ENCODE data around the gene DDIT4.
A peak's percentile ranks its signal among the peaks of the same experiment; 100 is the strongest.
"Not testable (repeated sequence)": the region's sequence is repeated elsewhere in the genome, so short reads cannot be mapped to it uniquely, and the experiment has no call there.

Gene DDIT4

DNA sequence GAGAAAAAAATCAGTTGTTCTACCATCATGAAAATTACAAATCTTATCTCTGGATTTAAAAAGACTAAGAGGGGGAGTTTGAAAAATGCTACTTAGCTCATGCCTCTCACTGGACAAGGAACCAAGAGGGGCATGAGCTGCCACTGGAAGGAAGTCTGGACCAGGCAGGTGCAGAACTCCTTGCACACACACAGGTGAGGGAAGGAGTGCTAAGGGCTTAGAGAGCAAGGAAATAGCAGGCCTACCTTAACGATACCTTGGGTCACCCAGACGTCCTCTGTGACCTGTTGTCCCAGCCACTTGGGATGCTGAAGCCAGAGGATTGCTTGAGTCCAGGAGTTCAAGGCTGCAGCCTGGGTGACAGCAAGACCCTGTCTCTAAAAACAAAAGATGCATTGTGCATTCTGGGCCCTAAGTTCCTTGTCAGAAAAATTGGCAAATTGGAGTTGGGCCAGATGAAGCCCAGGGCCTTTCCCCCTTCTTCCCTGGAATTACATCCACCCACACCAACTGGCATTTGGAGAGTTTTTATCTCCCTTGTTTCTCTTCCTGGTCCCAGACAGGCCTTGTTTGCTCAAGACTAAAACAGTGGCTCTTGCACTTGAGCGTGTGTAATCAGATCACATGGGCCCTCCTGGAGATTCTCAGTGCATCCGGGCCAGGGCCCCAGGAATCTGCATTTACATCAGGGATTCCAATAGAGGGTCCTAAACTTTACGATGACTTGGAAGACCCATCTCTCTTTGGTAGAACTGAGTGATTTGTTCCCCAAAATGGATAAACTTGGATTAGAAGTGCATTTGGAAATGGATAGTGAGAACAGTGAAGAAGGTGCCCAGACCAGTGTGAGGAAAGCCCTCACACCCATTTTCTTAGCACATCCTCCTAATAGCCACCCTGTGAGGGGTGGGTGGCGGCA is 3.0 kb downstream of the DDIT4 start:
- H3K4me3 ChIP-seq (ENCODE audit: low read length): peak overlapping the region; percentile 98
- TF ChIP-seq, protein P1, sequence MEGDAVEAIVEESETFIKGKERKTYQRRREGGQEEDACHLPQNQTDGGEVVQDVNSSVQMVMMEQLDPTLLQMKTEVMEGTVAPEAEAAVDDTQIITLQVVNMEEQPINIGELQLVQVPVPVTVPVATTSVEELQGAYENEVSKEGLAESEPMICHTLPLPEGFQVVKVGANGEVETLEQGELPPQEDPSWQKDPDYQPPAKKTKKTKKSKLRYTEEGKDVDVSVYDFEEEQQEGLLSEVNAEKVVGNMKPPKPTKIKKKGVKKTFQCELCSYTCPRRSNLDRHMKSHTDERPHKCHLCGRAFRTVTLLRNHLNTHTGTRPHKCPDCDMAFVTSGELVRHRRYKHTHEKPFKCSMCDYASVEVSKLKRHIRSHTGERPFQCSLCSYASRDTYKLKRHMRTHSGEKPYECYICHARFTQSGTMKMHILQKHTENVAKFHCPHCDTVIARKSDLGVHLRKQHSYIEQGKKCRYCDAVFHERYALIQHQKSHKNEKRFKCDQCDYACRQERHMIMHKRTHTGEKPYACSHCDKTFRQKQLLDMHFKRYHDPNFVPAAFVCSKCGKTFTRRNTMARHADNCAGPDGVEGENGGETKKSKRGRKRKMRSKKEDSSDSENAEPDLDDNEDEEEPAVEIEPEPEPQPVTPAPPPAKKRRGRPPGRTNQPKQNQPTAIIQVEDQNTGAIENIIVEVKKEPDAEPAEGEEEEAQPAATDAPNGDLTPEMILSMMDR (conservative IDR thresholded peaks at IDR 0.05; ENCODE audit: low read depth, low read length): no peak
- DNase-seq (ENCODE audit: low read depth): no peak

DNA sequence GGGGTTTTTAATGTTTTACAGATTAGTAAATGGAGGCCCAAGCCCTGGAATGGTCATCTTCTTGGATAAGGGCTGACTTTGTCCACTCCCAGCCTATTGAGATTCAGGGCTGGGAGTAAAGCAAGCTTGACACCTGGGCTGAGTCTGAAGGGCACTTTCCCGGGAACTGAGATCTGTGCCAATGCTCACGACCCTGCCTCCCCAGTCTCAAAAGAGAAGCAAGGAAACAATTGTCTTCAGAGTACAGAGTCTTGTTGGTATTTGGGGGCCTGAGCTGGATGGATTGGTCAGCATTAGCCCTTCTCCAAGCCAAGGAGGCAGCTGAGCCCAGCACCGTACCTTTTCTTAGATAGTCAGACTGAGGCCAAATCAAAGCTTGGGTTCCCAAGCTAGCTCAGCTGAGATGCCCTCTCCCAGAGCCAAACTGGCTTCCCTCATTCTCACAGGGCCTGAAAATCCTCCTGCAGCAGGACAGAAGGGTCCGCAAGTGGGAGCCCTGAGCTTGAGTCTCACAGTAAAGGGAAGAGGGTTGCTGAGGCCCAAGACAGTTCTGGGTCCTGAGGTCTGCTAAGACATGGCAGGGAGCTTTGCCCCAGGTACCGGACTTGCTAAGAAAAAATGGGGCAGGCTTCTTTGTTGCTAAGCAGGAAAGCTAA is 3.7 kb downstream of the DDIT4 start:
- H3K4me3 ChIP-seq (ENCODE audit: low read length): no peak overlapping the region
- no peak for DNase-seq (ENCODE audit: low read depth)
- TF ChIP-seq, protein P1 (conservative IDR thresholded peaks at IDR 0.05; ENCODE audit: low read depth, low read length): no peak

DNA sequence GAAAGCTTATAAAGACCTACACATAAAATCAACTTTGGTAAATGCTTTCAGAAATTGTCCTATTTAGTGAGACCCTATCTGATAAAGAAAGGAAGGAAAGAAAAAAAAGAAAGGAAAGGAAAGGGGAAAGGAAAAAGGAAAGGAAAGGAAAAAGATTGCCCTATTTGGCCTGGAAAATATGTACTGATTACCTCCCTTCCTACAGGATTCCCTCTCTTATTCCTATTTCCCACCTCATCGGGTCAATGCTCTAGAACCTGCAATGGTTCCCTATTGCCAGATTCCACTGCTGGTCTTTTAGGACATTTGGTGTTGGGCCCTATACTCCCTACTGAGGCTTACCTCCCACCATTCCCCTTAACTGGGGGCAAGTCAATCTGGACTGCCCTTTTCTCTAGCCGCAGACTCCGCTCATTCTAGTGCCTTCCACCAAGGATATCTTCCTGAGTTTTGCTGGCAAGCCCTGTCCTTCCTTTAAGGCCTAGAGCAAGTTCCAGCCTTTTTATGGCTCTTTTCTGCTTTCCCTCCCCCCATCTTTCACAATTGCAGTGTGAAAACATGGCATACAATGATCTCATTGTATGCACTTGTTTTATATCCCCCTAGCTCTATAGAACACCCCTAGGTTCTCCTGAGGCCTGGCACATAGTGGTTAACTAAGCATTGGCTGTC is 4.4 kb downstream of the DDIT4 start:
- H3K4me3 ChIP-seq (ENCODE audit: low read length): no peak overlapping the region
- TF ChIP-seq, protein P1 (conservative IDR thresholded peaks at IDR 0.05; ENCODE audit: low read depth, low read length): no peak
- DNase-seq (ENCODE audit: low read depth): no peak

DNA sequence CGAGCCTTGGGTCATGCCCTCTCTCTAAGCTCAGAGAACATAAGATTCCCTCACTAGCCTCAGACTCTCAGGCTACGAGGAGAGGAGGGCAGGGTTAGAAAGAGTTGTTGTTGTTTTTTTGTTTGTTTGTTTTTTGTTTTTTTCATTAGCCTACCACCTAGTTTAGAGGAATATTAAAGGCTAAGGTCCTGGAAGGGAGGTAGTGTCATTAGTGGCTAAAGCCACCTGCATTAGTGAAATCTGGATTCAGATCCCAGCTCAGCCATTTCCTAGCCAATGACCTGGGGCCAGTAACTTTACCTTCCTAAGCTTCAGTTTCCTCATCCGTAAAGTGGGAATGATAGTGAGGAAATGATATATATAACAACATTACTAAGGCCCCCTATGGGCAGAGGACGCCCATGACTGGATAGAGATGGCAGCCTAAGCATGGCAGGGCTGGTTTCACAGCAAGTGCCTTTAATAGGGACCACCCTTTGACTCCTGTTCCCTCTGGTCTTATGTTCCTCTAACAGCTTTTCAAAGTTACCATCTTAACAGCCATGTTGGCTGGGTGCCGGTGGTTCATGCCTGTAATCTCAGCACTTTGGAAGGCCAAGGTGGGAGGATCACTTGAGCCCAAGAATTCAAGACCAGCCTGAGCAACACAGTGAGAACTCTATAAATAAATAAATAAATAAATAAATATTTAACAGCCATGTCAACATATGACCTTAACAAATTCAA is 5.1 kb downstream of the DDIT4 start:
- no peak overlapping the region for H3K4me3 ChIP-seq (ENCODE audit: low read length)
- TF ChIP-seq, protein P1 (conservative IDR thresholded peaks at IDR 0.05; ENCODE audit: low read depth, low read length): peak; percentile 30
- no peak for DNase-seq (ENCODE audit: low read depth)

DNA sequence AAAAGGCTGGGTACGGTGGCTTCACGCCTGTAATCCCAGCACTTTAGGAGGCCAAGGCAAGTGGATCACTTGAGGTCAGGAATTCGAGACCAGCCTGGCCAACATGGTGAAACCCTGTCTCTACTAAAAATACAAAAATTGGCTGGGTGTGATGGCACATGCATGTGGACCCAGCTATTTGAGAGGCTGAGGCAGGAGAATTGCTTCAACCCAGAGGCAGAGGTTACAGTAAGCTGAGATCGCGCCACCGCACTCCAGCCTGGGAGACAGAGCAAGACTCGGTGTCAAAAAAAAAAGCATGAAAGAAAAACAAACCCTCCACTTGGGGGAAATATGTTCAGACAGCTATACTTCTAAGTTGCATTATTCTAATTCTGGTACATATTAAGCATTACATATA is 5.9 kb downstream of the DDIT4 start:
- H3K4me3 ChIP-seq (ENCODE audit: low read length); DNase-seq (ENCODE audit: low read depth): not testable (repeated sequence)

DNA sequence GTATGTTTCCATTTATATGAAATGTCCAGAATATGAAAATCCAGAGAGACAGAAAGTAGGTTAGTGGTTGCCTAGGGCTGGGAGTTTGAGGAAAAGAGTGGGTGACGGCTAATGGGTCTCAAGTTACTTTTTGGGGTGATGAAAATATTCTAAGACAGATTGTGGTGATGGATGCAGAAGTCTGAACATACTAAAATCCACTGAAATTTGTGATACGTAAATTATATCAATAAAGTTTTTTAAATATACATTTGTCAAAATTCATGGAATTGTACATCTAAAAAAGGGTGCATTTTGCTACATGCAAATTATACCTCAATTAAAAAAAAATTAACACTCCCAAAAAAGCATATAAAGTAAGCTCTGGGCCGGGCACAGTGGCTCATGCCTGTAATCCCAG is 9.4 kb downstream of the DDIT4 start:
- DNase-seq (ENCODE audit: low read depth): no peak
- H3K4me3 ChIP-seq (ENCODE audit: low read length): no peak overlapping the region
- TF ChIP-seq, protein P1 (conservative IDR thresholded peaks at IDR 0.05; ENCODE audit: low read depth, low read length): no peak
